SK-N-SH treated with all-trans-retinoic acid at 6 μM for 48 hours (cell line): ENCODE data around the gene DRD3.

ENCODE experiments used
- ATAC-seq: fragments of 200-7000 bp; cut with Tn5 transposase; 3 replicates; pipeline ENCODE4 v1.9.1; 2020; ENCODE audit warnings: mild to moderate bottlenecking, moderate library complexity
- ARNTL ChIP-seq: fragments of 450-650 bp; formaldehyde crosslinking; IDR thresholded peaks from 2 replicates; pipeline ENCODE4 v1.5.0; 2020; ENCODE audit warnings: low read depth, mild to moderate bottlenecking, moderate library complexity, borderline replicate concordance
- BACH2 ChIP-seq: fragments of 250-450 bp; sonication (Bioruptor Pico); IDR thresholded peaks from 2 replicates; pipeline ENCODE4 v1.9.0; 2021; ENCODE audit warnings: mild to moderate bottlenecking, borderline replicate concordance
- CSDC2 ChIP-seq: fragments of 250-450 bp; sonication (Bioruptor Pico); IDR thresholded peaks from 2 replicates; pipeline ENCODE4 v1.5.0; 2020; ENCODE audit warnings: mild to moderate bottlenecking, moderate library complexity
- GLIS3 ChIP-seq: fragments of 250-450 bp; sonication (Bioruptor Pico); IDR thresholded peaks from 2 replicates; pipeline ENCODE4 v1.5.0; 2020; ENCODE audit warnings: mild to moderate bottlenecking, moderate library complexity
- ISL1 ChIP-seq: fragments of 250-450 bp; sonication (Bioruptor Pico); IDR thresholded peaks from 2 replicates; pipeline ENCODE4 v2.1.2; 2022; ENCODE audit warnings: mild to moderate bottlenecking, moderate library complexity
- PPARA ChIP-seq: fragments of 250-450 bp; sonication (Bioruptor Pico); IDR thresholded peaks from 2 replicates; pipeline ENCODE4 v1.5.0; 2020; ENCODE audit warnings: mild to moderate bottlenecking, borderline replicate concordance
- RARB ChIP-seq: fragments of 250-450 bp; sonication (Bioruptor Pico); IDR thresholded peaks from 2 replicates; pipeline ENCODE4 v1.8.0; 2021; ENCODE audit warnings: mild to moderate bottlenecking, moderate library complexity
- SNAI2 ChIP-seq: fragments of 250-450 bp; sonication (Bioruptor Pico); IDR thresholded peaks from 2 replicates; pipeline ENCODE4 v1.5.0; 2020; ENCODE audit warnings: mild to moderate bottlenecking, moderate library complexity
- TOX ChIP-seq: fragments of 250-450 bp; sonication (Bioruptor Pico); IDR thresholded peaks from 2 replicates; pipeline ENCODE4 v1.8.0; 2021; ENCODE audit warnings: mild to moderate bottlenecking, moderate library complexity, borderline replicate concordance
- ZC3H10 ChIP-seq: fragments of 250-450 bp; sonication (Bioruptor Pico); IDR thresholded peaks from 2 replicates; pipeline ENCODE4 v1.5.1; 2021; ENCODE audit warnings: mild to moderate bottlenecking, moderate library complexity
- ZFP30 ChIP-seq: fragments of 450-650 bp; formaldehyde crosslinking; IDR thresholded peaks from 2 replicates; pipeline ENCODE4 v1.5.0; 2022; ENCODE audit warnings: mild to moderate bottlenecking, moderate library complexity
- ZNF565 ChIP-seq: fragments of 450-650 bp; formaldehyde crosslinking; conservative IDR thresholded peaks from 2 replicates; pipeline ENCODE4 v1.5.0; 2020; ENCODE audit warnings: low read depth, mild to moderate bottlenecking, moderate library complexity
- ZNF70 ChIP-seq: fragments of 450-650 bp; formaldehyde crosslinking; IDR thresholded peaks from 2 replicates; pipeline ENCODE4 v1.5.0; 2020; ENCODE audit warnings: mild to moderate bottlenecking, moderate library complexity
- TF ChIP-seq, protein P1 (sequence below): fragments of 250-450 bp; sonication (Bioruptor Pico); IDR thresholded peaks from 2 replicates; pipeline ENCODE4 v1.5.0; 2020; ENCODE audit warnings: mild to moderate bottlenecking, moderate library complexity
- TF ChIP-seq, protein P2 (sequence below): fragments of 250-450 bp; sonication (Bioruptor Pico); IDR thresholded peaks from 2 replicates; pipeline ENCODE4 v1.5.1; 2020; ENCODE audit warnings: low read depth, mild to moderate bottlenecking, moderate library complexity
- TF ChIP-seq, protein P3 (sequence below): fragments of 250-450 bp; sonication (Bioruptor Pico); IDR thresholded peaks from 2 replicates; pipeline ENCODE4 v1.8.0; 2020; ENCODE audit warnings: mild to moderate bottlenecking, moderate library complexity, borderline replicate concordance
- TF ChIP-seq, protein P4 (sequence below): fragments of 250-450 bp; sonication (Bioruptor Pico); IDR thresholded peaks from 2 replicates; pipeline ENCODE4 v1.8.0; 2021; ENCODE audit warnings: low read depth, mild to moderate bottlenecking, moderate library complexity, borderline replicate concordance
- TF ChIP-seq, protein P5 (sequence below): fragments of 250-450 bp; sonication (Bioruptor Pico); IDR thresholded peaks from 2 replicates; pipeline ENCODE4 v1.5.1; 2021; ENCODE audit warnings: mild to moderate bottlenecking, moderate library complexity

The DRD3 gene

DNA sequence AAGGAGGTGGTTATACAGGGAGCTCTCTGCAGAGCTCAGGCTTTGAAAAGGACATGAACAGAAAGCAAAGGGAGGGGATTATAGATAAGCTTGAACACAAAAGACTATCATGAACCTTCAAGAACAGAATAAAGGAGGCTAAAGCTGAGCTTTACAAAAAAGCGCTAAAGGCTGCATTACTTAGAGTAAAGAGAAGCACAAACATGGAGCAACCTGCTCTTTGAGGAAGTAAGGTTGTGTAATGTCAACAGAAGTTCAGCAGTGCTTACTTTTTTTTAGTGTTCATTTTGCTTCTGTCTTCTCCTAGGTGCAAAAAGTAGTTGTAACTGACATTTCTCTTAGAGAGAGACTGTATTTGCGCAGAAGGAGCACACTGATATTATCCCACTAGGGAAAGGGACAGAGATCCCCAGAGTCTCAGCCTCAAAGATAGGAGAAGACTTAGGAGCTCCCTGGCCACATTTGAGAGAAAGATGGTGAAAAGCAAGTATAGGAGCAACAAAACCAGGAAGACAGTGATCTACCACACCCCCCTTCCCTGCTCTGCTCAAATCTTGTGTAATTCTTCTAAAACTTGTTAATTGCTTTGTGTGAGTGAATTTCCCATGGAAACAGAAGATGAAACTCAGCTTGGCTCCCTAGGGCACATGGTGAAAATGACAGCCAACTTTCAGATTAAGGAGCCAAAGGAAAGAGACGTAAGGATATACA lies 67.6 kb downstream of the DRD3 start (continued):
- TF ChIP-seq, protein P1, sequence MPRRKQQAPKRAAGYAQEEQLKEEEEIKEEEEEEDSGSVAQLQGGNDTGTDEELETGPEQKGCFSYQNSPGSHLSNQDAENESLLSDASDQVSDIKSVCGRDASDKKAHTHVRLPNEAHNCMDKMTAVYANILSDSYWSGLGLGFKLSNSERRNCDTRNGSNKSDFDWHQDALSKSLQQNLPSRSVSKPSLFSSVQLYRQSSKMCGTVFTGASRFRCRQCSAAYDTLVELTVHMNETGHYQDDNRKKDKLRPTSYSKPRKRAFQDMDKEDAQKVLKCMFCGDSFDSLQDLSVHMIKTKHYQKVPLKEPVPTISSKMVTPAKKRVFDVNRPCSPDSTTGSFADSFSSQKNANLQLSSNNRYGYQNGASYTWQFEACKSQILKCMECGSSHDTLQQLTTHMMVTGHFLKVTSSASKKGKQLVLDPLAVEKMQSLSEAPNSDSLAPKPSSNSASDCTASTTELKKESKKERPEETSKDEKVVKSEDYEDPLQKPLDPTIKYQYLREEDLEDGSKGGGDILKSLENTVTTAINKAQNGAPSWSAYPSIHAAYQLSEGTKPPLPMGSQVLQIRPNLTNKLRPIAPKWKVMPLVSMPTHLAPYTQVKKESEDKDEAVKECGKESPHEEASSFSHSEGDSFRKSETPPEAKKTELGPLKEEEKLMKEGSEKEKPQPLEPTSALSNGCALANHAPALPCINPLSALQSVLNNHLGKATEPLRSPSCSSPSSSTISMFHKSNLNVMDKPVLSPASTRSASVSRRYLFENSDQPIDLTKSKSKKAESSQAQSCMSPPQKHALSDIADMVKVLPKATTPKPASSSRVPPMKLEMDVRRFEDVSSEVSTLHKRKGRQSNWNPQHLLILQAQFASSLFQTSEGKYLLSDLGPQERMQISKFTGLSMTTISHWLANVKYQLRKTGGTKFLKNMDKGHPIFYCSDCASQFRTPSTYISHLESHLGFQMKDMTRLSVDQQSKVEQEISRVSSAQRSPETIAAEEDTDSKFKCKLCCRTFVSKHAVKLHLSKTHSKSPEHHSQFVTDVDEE (CRISPR knock-in tag): no peak
- TF ChIP-seq RARB (CRISPR knock-in tag) (no peak), ZNF70 (no peak), SNAI2 (no peak)
- TF ChIP-seq, protein P2, sequence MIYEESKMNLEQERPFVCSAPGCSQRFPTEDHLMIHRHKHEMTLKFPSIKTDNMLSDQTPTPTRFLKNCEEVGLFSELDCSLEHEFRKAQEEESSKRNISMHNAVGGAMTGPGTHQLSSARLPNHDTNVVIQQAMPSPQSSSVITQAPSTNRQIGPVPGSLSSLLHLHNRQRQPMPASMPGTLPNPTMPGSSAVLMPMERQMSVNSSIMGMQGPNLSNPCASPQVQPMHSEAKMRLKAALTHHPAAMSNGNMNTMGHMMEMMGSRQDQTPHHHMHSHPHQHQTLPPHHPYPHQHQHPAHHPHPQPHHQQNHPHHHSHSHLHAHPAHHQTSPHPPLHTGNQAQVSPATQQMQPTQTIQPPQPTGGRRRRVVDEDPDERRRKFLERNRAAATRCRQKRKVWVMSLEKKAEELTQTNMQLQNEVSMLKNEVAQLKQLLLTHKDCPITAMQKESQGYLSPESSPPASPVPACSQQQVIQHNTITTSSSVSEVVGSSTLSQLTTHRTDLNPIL (CRISPR knock-in tag): no peak
- TF ChIP-seq, protein P3, sequence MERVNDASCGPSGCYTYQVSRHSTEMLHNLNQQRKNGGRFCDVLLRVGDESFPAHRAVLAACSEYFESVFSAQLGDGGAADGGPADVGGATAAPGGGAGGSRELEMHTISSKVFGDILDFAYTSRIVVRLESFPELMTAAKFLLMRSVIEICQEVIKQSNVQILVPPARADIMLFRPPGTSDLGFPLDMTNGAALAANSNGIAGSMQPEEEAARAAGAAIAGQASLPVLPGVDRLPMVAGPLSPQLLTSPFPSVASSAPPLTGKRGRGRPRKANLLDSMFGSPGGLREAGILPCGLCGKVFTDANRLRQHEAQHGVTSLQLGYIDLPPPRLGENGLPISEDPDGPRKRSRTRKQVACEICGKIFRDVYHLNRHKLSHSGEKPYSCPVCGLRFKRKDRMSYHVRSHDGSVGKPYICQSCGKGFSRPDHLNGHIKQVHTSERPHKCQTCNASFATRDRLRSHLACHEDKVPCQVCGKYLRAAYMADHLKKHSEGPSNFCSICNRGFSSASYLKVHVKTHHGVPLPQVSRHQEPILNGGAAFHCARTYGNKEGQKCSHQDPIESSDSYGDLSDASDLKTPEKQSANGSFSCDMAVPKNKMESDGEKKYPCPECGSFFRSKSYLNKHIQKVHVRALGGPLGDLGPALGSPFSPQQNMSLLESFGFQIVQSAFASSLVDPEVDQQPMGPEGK (CRISPR knock-in tag): no peak

DNA sequence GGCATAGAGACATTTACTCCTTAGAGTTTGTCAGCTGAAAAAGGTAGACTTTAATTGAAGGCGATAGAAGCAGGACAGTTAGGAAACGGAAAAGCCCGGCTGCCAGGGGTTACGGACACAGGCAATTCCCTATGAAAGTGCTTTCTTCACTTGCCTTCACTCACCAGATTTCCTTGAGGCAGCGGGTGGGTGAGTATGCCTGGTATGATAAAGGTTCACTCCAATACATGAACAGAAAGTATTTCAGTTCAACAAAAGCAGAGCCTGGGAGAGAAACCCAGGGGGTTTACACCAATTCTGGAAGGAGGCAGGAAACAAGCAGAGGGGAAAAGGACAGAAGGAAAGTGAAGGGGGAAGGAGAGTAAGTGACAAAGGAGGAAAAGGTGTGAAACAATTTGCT lies 68.4 kb downstream of the DRD3 start:
- TF ChIP-seq TOX (CRISPR knock-in tag) (no peak), ISL1 (CRISPR knock-in tag) (no peak), BACH2 (CRISPR knock-in tag) (no peak), GLIS3 (CRISPR knock-in tag) (no peak)
- no peak for ATAC-seq

DNA sequence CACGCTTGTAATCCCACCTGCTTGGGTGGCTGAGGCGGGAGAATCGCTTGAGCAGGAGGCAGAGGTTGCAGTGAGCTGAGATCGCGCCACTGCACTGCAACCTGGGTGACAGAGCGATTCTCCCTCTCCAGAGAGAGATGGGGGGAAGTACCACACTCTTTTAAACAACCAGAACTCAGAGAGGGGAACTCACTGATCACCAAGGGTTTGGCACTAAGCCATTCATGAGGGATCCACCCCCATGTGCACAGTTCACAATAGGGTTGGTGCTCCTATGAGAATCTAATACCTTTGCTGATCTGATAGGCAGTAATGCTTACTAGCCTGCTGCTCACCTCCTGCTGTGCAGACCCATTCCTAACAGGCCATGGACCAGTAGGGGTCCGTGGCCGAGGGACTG lies 70.7 kb downstream of the DRD3 start:
- TF ChIP-seq SNAI2 (no peak), ARNTL (CRISPR knock-in tag) (no peak), GLIS3 (CRISPR knock-in tag) (no peak), RARB (CRISPR knock-in tag) (no peak)
- TF ChIP-seq, protein P4, sequence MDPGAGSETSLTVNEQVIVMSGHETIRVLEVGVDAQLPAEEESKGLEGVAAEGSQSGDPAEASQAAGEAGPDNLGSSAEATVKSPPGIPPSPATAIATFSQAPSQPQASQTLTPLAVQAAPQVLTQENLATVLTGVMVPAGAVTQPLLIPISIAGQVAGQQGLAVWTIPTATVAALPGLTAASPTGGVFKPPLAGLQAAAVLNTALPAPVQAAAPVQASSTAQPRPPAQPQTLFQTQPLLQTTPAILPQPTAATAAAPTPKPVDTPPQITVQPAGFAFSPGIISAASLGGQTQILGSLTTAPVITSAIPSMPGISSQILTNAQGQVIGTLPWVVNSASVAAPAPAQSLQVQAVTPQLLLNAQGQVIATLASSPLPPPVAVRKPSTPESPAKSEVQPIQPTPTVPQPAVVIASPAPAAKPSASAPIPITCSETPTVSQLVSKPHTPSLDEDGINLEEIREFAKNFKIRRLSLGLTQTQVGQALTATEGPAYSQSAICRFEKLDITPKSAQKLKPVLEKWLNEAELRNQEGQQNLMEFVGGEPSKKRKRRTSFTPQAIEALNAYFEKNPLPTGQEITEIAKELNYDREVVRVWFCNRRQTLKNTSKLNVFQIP: no peak
- TF ChIP-seq, protein P3 (CRISPR knock-in tag): no peak
- TF ChIP-seq, protein P2 (CRISPR knock-in tag): no peak
- ATAC-seq: no peak

DNA sequence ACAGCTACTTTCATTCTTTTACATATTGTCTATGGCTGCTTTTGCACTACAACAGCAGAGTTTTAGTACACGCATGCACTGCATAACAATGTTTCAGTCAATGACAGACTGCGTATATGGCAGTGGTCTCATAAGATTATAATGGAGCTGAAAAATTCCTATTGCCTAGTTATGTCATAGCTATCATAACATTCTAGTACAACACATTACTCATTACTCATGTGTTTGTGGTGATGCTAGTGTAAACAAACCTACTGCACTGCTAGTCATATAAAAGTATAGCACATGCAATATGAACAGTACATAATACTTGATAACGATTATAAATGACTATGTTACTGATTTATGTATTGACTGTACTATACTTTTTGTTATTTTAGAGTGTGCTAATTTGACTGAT lies 74.4 kb downstream of the DRD3 start:
- no peak for TF ChIP-seq ZNF565 (CRISPR knock-in tag)
- TF ChIP-seq ZC3H10: no peak
- TF ChIP-seq PPARA (CRISPR knock-in tag): no peak
- TF ChIP-seq, protein P2 (CRISPR knock-in tag): no peak
- TF ChIP-seq CSDC2 (CRISPR knock-in tag): no peak
- no peak for TF ChIP-seq ISL1 (CRISPR knock-in tag)
- no peak for TF ChIP-seq ZFP30
- TF ChIP-seq RARB (CRISPR knock-in tag): no peak
- TF ChIP-seq SNAI2: no peak
- TF ChIP-seq, protein P5, sequence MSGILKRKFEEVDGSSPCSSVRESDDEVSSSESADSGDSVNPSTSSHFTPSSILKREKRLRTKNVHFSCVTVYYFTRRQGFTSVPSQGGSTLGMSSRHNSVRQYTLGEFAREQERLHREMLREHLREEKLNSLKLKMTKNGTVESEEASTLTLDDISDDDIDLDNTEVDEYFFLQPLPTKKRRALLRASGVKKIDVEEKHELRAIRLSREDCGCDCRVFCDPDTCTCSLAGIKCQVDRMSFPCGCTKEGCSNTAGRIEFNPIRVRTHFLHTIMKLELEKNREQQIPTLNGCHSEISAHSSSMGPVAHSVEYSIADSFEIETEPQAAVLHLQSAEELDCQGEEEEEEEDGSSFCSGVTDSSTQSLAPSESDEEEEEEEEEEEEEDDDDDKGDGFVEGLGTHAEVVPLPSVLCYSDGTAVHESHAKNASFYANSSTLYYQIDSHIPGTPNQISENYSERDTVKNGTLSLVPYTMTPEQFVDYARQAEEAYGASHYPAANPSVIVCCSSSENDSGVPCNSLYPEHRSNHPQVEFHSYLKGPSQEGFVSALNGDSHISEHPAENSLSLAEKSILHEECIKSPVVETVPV (CRISPR knock-in tag): no peak
- no peak for TF ChIP-seq ZNF70
- TF ChIP-seq, all 23 proteins: peak for 0
- no peak for ATAC-seq
